ENCODE data around the gene PI4K2B.

PI4K2B gene

DNA sequence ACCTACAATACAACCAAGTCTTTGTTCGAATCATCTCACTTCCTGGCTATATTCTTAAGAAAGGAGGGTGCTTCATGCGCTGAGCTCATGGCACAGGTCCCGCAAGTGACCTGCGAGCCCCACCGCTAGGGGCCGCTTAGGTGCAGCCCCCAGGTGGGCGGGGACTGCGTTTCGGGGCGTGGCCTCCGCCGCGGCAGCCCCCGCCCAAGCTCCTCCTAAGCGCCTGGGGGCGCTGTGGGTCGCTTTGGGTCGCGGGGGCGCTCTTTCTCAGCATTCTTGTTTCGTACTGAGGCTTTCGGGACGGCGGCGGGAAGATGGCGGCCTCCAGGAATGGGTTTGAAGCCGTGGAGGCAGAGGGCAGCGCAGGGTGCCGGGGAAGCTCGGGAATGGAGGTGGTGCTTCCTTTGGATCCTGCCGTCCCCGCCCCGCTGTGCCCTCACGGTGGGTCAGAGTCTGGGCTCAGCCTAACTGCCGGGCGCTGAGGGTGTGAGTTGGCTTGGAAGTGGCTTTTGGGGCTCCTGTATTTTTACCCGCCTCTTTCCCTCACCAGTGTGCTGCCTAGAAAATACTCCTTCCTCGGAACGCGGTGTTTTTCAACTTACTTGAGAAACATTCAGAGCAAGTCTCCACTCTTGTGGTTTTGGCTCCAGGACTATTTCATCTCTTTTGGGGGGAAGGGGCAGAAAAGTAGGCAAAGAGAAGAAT lies 78.8 kb downstream of the PI4K2B start, which contains the start of gene ZCCHC4 (continued):
- TF ChIP-seq, protein P1, sequence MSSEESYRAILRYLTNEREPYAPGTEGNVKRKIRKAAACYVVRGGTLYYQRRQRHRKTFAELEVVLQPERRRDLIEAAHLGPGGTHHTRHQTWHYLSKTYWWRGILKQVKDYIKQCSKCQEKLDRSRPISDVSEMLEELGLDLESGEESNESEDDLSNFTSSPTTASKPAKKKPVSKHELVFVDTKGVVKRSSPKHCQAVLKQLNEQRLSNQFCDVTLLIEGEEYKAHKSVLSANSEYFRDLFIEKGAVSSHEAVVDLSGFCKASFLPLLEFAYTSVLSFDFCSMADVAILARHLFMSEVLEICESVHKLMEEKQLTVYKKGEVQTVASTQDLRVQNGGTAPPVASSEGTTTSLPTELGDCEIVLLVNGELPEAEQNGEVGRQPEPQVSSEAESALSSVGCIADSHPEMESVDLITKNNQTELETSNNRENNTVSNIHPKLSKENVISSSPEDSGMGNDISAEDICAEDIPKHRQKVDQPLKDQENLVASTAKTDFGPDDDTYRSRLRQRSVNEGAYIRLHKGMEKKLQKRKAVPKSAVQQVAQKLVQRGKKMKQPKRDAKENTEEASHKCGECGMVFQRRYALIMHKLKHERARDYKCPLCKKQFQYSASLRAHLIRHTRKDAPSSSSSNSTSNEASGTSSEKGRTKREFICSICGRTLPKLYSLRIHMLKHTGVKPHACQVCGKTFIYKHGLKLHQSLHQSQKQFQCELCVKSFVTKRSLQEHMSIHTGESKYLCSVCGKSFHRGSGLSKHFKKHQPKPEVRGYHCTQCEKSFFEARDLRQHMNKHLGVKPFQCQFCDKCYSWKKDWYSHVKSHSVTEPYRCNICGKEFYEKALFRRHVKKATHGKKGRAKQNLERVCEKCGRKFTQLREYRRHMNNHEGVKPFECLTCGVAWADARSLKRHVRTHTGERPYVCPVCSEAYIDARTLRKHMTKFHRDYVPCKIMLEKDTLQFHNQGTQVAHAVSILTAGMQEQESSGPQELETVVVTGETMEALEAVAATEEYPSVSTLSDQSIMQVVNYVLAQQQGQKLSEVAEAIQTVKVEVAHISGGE (tag by site-specific recombination; conservative IDR thresholded peaks at IDR 0.05; ENCODE audit: low read depth) = peak; percentile 70
- TF ChIP-seq ZNF623 (tag by site-specific recombination; IDR thresholded peaks at IDR 0.05) (peak; percentile 45; the same call in 1 of the 2 replicates), ZNF202 (tag by site-specific recombination; IDR thresholded peaks at IDR 0.05; ENCODE audit: borderline replicate concordance) (no peak), ZNF239 (tag by site-specific recombination; IDR thresholded peaks at IDR 0.05) (no peak), ZNF658 (tag by site-specific recombination; IDR thresholded peaks at IDR 0.05) (no peak), WT1 (tag by site-specific recombination; IDR thresholded peaks at IDR 0.05) (no peak), ZNF37A (tag by site-specific recombination; IDR thresholded peaks at IDR 0.05) (no peak), BCL11A (tag by site-specific recombination; IDR thresholded peaks at IDR 0.05; ENCODE audit: low read depth) (no peak), ZNF701 (tag by site-specific recombination; IDR thresholded peaks at IDR 0.05) (no peak), ZNF830 (tag by site-specific recombination; IDR thresholded peaks at IDR 0.05; ENCODE audit: low read depth) (no peak), ZNF560 (tag by site-specific recombination; IDR thresholded peaks at IDR 0.05; ENCODE audit: borderline replicate concordance) (no peak), ZFP41 (tag by site-specific recombination; IDR thresholded peaks at IDR 0.05; ENCODE audit: borderline replicate concordance) (no peak), ZNF350 (tag by site-specific recombination; IDR thresholded peaks at IDR 0.05) (no peak; the same call in 1 of the 2 replicates), ZNF585B (tag by site-specific recombination; IDR thresholded peaks at IDR 0.05) (no peak), ZNF768 (tag by site-specific recombination; IDR thresholded peaks at IDR 0.05) (no peak), KLF1 (tag by site-specific recombination; IDR thresholded peaks at IDR 0.05) (peak; percentile 69), ZNF138 (tag by site-specific recombination; IDR thresholded peaks at IDR 0.05; ENCODE audit: borderline replicate concordance) (no peak), ZBTB7A (tag by site-specific recombination; IDR thresholded peaks at IDR 0.05; ENCODE audit: low read depth) (no peak), ZNF555 (tag by site-specific recombination; conservative IDR thresholded peaks at IDR 0.05) (no peak)
- TF ChIP-seq, protein P2, sequence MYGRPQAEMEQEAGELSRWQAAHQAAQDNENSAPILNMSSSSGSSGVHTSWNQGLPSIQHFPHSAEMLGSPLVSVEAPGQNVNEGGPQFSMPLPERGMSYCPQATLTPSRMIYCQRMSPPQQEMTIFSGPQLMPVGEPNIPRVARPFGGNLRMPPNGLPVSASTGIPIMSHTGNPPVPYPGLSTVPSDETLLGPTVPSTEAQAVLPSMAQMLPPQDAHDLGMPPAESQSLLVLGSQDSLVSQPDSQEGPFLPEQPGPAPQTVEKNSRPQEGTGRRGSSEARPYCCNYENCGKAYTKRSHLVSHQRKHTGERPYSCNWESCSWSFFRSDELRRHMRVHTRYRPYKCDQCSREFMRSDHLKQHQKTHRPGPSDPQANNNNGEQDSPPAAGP (tag by site-specific recombination; IDR thresholded peaks at IDR 0.05) = peak; percentile 78
- TF ChIP-seq, protein P3, sequence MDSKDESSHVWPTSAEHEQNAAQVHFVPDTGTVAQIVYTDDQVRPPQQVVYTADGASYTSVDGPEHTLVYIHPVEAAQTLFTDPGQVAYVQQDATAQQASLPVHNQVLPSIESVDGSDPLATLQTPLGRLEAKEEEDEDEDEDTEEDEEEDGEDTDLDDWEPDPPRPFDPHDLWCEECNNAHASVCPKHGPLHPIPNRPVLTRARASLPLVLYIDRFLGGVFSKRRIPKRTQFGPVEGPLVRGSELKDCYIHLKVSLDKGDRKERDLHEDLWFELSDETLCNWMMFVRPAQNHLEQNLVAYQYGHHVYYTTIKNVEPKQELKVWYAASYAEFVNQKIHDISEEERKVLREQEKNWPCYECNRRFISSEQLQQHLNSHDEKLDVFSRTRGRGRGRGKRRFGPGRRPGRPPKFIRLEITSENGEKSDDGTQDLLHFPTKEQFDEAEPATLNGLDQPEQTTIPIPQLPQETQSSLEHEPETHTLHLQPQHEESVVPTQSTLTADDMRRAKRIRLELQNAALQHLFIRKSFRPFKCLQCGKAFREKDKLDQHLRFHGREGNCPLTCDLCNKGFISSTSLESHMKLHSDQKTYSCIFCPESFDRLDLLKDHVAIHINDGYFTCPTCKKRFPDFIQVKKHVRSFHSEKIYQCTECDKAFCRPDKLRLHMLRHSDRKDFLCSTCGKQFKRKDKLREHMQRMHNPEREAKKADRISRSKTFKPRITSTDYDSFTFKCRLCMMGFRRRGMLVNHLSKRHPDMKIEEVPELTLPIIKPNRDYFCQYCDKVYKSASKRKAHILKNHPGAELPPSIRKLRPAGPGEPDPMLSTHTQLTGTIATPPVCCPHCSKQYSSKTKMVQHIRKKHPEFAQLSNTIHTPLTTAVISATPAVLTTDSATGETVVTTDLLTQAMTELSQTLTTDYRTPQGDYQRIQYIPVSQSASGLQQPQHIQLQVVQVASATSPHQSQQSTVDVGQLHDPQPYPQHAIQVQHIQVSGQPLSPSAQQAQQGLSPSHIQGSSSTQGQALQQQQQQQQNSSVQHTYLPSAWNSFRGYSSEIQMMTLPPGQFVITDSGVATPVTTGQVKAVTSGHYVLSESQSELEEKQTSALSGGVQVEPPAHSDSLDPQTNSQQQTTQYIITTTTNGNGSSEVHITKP (tag by site-specific recombination; IDR thresholded peaks at IDR 0.05) = 0 out of 2 replicates have a peak, but pooled peaks have one; percentile 29
- TF ChIP-seq, protein P4, sequence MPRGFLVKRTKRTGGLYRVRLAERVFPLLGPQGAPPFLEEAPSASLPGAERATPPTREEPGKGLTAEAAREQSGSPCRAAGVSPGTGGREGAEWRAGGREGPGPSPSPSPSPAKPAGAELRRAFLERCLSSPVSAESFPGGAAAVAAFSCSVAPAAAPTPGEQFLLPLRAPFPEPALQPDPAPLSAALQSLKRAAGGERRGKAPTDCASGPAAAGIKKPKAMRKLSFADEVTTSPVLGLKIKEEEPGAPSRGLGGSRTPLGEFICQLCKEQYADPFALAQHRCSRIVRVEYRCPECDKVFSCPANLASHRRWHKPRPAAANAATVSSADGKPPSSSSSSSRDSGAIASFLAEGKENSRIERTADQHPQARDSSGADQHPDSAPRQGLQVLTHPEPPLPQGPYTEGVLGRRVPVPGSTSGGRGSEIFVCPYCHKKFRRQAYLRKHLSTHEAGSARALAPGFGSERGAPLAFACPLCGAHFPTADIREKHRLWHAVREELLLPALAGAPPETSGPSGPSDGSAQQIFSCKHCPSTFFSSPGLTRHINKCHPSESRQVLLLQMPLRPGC (tag by site-specific recombination; IDR thresholded peaks at IDR 0.05) = peak; percentile 90
- TF ChIP-seq, protein P5, sequence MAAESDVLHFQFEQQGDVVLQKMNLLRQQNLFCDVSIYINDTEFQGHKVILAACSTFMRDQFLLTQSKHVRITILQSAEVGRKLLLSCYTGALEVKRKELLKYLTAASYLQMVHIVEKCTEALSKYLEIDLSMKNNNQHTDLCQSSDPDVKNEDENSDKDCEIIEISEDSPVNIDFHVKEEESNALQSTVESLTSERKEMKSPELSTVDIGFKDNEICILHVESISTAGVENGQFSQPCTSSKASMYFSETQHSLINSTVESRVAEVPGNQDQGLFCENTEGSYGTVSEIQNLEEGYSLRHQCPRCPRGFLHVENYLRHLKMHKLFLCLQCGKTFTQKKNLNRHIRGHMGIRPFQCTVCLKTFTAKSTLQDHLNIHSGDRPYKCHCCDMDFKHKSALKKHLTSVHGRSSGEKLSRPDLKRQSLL (tag by site-specific recombination; IDR thresholded peaks at IDR 0.05) = peak; percentile 30; the same call in 1 of the 2 replicates
- TF ChIP-seq, protein P6, sequence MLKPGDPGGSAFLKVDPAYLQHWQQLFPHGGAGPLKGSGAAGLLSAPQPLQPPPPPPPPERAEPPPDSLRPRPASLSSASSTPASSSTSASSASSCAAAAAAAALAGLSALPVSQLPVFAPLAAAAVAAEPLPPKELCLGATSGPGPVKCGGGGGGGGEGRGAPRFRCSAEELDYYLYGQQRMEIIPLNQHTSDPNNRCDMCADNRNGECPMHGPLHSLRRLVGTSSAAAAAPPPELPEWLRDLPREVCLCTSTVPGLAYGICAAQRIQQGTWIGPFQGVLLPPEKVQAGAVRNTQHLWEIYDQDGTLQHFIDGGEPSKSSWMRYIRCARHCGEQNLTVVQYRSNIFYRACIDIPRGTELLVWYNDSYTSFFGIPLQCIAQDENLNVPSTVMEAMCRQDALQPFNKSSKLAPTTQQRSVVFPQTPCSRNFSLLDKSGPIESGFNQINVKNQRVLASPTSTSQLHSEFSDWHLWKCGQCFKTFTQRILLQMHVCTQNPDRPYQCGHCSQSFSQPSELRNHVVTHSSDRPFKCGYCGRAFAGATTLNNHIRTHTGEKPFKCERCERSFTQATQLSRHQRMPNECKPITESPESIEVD (tag by site-specific recombination; IDR thresholded peaks at IDR 0.05) = no peak
- TF ChIP-seq, protein P7, sequence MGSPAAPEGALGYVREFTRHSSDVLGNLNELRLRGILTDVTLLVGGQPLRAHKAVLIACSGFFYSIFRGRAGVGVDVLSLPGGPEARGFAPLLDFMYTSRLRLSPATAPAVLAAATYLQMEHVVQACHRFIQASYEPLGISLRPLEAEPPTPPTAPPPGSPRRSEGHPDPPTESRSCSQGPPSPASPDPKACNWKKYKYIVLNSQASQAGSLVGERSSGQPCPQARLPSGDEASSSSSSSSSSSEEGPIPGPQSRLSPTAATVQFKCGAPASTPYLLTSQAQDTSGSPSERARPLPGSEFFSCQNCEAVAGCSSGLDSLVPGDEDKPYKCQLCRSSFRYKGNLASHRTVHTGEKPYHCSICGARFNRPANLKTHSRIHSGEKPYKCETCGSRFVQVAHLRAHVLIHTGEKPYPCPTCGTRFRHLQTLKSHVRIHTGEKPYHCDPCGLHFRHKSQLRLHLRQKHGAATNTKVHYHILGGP (tag by site-specific recombination; IDR thresholded peaks at IDR 0.05) = peak; percentile 31; the same call in 1 of the 2 replicates

Data from HEK293 (cell line).